Brain microvascular endothelial cell (primary cell): ENCODE measurements around the gene NPDC1.

Source experiments
- DNase-seq: peaks from one replicate; pipeline ENCODE4 v3.0.0-alpha.2; 2020
- H3K27ac ChIP-seq: fragments of 250-450 bp; sonication (Bioruptor Pico); 2 replicates; pipeline ENCODE4 v1.5.1; 2020; ENCODE audit warnings: mild to moderate bottlenecking, moderate library complexity
- H3K27me3 ChIP-seq: fragments of 250-450 bp; sonication (Bioruptor Pico); replicated peaks from 2 replicates; pipeline ENCODE4 v1.5.1; 2020; ENCODE audit warnings: mild to moderate bottlenecking
- H3K36me3 ChIP-seq: fragments of 250-450 bp; sonication (Bioruptor Pico); replicated peaks from 2 replicates; pipeline ENCODE4 v1.5.1; 2020; ENCODE audit warnings: mild to moderate bottlenecking
- H3K4me3 ChIP-seq: 2 replicates; pipeline ENCODE4 v1.5.1; 2011; ENCODE audit warnings: low read depth, mild to moderate bottlenecking, control low read depth, low read length, moderate library complexity
- in situ Hi-C: cut with HindIII; loops from 2 replicates; pipeline ENCODE4 v1.10.0; 2017; ENCODE audit warnings: low sequenced_read_pairs, low pct_ligation_motif_present
- TF ChIP-seq, protein P1 (sequence below): IDR thresholded peaks from 2 replicates; pipeline ENCODE4 v1.5.1; 2011; ENCODE audit warnings: low read depth, mild to moderate bottlenecking, moderate library complexity, low read length, control low read depth, inconsistent platforms; ENCODE audit errors: missing control alignments

NPDC1 gene

DNA sequence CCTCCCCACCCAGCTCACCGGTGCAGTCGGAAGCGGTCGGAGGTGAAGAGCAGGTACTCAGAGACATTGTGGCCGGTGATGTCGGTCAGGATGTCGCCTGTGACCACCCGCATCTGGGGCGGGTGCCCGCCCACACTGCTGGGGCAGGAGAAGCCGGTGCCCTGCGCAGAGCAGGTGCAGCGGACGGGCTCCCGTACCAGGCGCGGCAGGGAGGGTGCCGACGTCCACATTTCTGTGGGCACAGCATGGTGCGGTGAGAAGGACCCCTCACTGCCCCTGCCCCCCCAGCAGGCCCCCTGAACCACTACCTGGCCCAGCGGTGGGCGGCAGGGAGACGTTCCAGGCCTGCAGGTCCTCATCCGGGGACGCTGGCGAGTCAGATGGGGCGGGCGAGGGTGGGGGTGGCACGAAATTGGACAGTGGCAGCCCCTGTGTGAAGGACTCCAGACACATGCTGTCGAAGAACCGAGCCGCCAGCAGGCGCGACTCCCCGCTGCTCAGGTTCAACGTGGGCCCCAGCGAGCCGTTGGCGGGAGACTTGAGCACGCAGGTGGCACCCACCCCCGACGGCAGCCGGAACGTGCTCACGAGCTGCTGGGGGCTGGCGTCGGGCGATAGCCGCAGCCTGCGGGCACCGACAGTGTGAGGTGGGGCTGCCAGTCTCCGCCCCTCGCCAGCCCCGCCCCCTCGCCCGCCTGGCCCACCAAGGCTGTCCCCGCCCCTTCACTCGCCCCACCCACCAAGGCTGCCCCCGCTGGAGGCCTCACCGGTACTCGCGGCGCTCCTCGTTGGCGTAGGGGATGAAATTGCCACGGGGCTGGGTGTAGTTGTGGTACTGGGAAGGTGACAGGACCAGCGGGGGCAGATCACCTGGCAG, 33.0 kb downstream of the NPDC1 start:
- TF ChIP-seq, protein P1, sequence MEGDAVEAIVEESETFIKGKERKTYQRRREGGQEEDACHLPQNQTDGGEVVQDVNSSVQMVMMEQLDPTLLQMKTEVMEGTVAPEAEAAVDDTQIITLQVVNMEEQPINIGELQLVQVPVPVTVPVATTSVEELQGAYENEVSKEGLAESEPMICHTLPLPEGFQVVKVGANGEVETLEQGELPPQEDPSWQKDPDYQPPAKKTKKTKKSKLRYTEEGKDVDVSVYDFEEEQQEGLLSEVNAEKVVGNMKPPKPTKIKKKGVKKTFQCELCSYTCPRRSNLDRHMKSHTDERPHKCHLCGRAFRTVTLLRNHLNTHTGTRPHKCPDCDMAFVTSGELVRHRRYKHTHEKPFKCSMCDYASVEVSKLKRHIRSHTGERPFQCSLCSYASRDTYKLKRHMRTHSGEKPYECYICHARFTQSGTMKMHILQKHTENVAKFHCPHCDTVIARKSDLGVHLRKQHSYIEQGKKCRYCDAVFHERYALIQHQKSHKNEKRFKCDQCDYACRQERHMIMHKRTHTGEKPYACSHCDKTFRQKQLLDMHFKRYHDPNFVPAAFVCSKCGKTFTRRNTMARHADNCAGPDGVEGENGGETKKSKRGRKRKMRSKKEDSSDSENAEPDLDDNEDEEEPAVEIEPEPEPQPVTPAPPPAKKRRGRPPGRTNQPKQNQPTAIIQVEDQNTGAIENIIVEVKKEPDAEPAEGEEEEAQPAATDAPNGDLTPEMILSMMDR: no peak
- Histone ChIP-seq H3K4me3 (no peak overlapping the region), H3K36me3 (peaks cover 23% of the 10 kb centered on the region), H3K27ac (no peak overlapping the region), H3K27me3 (no peaks in the 10 kb centered on the region)
- in situ Hi-C loops: no loop called here
- DNase-seq: no peak

- H3K27ac ChIP-seq: no peak overlapping the region
- TF ChIP-seq, protein P1: no peak
- H3K36me3 ChIP-seq: peaks cover 17% of the 10 kb centered on the region
- H3K4me3 ChIP-seq: no peak overlapping the region
- DNase-seq: no peak
- in situ Hi-C loops: no loop called here
- H3K27me3 ChIP-seq: no peaks in the 10 kb centered on the region
Observed at GRCh38 chr9:137011907-137012675, 33.9 kb downstream of the NPDC1 start.

- in situ Hi-C loops: no loop called here
- Histone ChIP-seq H3K4me3 (no peak overlapping the region), H3K27me3 (no peaks in the 10 kb centered on the region), H3K27ac (no peak overlapping the region), H3K36me3 (peaks cover 13% of the 10 kb centered on the region)
- TF ChIP-seq, protein P1: no peak
- DNase-seq: no peak
Observed at GRCh38 chr9:137011156-137011555, 34.8 kb downstream of the NPDC1 start.

GRCh38 chr9:137009938-137010732, 35.8 kb downstream of the NPDC1 start:
- Histone ChIP-seq H3K36me3 (peaks cover 5% of the 10 kb centered on the region), H3K27ac (no peak overlapping the region), H3K27me3 (no peaks in the 10 kb centered on the region), H3K4me3 (no peak overlapping the region)
- in situ Hi-C loops: no loop called here
- TF ChIP-seq, protein P1: no peak
- no peak for DNase-seq

GRCh38 chr9:137009217-137009616, 36.8 kb downstream of the NPDC1 start:
- Histone ChIP-seq H3K27me3 (no peaks in the 10 kb centered on the region), H3K36me3 (peaks cover 3% of the 10 kb centered on the region), H3K4me3 (no peak overlapping the region), H3K27ac (no peak overlapping the region)
- DNase-seq: no peak
- in situ Hi-C loops: no loop called here
- TF ChIP-seq, protein P1: no peak
